ENCODE data around the gene CHKB.

The CHKB gene

GRCh38 chr22:50575426-50575941 is 7.2 kb downstream of the CHKB start:
- in situ Hi-C loops (cut with MboI; ENCODE audit: low sequenced_read_pairs): no loop called here

GRCh38 chr22:50574383-50574755 is 8.3 kb downstream of the CHKB start:
- in situ Hi-C loops (cut with MboI; ENCODE audit: low sequenced_read_pairs): no loop called here

DNA sequence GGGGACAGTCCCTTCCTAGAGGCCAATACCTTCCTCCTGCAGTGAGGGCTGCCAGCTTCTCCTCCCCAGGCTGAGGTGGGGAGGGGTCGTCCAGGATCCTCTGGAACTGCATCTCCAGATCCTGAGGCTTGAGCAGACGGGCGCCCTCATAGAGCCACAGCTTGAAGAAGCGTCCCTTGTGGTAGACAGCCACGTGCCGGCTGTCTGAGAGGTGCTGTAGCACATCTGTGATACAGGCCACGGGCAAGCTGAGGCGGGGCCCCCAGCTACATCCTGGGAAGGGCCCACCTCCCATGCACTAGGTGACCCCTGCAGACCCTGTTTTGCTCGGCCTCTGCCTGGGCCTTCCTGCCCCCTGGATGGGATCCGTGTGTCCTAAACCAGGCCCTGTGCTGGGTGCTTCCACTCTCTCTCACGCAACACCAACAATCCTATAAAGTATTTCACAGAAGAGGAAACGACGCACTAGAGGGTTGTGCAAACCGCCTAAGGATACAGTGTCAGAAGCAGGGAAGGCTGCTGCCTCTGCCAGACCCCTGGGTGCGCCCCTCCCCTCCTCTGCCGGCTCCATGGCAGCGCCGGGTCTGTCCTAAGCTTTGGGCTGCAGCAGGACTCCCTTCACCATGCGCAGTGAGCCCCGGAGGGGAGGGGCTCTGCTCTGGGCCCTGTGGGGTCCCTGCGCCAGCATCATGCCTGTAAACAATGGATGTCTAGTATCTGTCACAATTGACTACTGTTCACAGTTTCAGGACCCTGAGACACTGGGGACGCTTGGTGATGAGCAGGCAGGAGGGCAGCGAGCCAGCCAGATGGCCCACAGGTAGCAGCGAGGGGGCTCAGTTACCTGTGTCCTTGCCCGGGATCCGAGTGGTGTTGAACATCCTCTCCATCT is 8.9 kb downstream of the CHKB start:
- in situ Hi-C loops (cut with MboI; ENCODE audit: low sequenced_read_pairs): no loop called here

DNA sequence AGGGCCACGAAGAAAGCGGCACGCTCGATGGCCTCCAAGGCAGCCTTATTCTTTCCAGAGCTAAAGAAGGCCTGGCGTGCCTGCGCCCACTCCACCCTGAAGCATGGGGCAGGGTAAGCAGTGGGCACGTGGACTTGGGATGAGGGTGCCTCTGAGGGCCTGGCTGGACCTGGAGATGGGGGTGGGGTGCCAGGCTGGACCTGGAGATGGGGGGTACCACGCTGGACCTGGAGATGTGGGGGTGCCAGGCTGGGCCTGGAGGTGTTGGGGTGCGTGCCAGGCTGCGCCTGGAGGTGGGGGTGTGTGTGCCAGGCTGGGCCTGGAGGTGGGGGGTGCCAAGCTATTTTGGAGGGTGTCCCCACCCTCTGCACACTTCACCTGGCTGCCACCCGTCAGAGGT is 9.7 kb downstream of the CHKB start:
- in situ Hi-C loops (cut with MboI; ENCODE audit: low sequenced_read_pairs): no loop called here

- in situ Hi-C loops (cut with MboI; ENCODE audit: low sequenced_read_pairs): no loop called here
Measured at GRCh38 chr22:50571264-50572175, 11.1 kb downstream of the CHKB start.

DNA sequence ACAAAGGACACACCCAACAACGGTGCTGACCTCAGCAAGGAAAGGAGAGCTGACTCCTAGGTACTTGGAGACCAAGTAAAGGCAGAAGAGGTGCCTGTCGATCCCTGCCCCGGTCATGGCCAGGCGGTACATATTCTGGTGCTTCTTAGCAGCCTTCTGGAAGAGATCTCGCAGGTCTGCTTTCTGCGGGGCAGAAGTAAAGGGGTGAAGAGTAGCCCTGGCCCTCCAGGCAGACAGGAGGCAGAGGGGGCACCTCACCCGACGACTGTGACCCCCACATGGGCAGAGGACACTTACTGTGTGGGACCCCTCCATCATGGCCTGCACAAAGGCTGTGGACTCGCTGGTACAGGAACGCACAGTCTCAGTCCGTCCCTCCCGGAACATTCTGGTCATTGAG is 11.8 kb downstream of the CHKB start:
- in situ Hi-C loops (cut with MboI; ENCODE audit: low sequenced_read_pairs): no loop called here

DNA sequence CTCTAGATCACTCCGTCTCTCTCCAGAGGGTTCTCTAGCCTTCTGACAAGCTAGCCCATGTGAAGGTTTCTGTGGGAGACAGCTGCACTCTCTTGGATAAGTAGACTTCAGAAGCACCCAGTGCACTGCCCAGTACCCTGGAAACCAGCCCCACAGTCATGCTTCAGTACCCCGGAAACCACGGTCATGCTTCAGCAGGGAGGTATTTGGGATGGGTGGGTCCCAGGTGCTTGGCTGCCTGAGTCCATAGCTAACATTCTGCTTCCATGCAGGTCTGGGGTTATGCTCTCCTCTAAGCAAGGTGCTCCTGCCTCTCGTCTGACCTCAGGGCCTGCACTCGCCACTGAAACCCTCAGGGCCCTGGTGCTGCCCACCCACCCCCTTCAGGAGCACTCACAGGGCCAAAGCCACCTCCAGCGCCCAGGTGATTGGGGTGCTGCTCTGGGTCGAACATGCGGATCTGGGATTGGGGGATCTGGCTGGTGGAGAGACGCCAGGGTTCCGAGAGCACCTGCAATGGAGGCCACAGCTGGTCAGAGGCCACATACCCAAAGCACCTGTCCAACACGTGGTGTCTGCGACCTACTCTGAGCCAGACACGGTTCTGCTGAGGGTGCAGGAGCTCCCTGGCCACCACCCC is 12.6 kb downstream of the CHKB start:
- in situ Hi-C loops (cut with MboI; ENCODE audit: low sequenced_read_pairs): no loop called here

DNA sequence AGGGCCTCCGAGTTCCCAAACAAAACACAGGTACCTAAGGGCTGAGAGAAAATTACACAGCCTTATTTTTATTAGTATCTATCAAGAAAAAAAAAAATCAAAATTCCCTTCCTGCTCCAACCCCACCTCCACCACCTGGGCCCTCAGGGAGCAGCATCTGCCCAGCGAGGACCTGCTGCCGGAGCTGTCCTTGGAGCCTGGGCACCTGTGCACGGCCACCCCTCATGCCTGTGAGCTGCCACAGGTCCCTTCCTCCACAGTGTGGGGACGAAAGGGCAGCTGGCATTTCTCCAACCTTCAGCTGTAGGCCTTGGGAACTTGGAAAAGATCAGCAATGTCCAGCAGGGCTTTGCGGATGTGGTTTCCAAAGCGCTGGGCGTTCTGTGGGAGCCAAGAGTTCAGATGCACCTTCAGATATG is 13.6 kb downstream of the CHKB start:
- in situ Hi-C loops (cut with MboI; ENCODE audit: low sequenced_read_pairs): no loop called here

DNA sequence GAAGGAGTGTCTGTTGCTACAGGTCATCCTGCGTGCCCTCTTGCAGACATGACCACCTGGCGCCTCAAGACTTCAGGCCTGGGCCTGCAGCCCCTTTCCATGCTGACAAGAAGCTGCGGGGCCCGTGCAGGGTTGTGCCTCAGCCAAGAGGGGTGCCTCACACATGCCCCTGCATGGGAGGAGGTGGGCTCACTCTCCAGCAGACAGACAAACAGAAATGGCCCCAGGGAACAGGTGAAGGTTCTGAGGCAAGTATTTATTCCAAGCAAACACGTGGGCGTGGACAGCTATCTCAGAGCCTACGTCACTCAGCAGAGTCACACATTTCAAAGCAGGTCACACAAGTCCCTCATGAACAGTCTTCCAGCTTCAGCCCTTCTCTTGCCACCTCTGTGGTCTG is 14.0 kb downstream of the CHKB start:
- in situ Hi-C loops (cut with MboI; ENCODE audit: low sequenced_read_pairs): no loop called here

- in situ Hi-C loops (cut with MboI; ENCODE audit: low sequenced_read_pairs): no loop called here
Measured at GRCh38 chr22:50567721-50568252, 14.9 kb downstream of the CHKB start.

GRCh38 chr22:50564289-50564688 is 18.4 kb downstream of the CHKB start:
- in situ Hi-C loops (cut with MboI; ENCODE audit: low sequenced_read_pairs): no loop called here

GRCh38 chr22:50563413-50564160 is 19.1 kb downstream of the CHKB start:
- in situ Hi-C loops (cut with MboI; ENCODE audit: low sequenced_read_pairs): no loop called here

DNA sequence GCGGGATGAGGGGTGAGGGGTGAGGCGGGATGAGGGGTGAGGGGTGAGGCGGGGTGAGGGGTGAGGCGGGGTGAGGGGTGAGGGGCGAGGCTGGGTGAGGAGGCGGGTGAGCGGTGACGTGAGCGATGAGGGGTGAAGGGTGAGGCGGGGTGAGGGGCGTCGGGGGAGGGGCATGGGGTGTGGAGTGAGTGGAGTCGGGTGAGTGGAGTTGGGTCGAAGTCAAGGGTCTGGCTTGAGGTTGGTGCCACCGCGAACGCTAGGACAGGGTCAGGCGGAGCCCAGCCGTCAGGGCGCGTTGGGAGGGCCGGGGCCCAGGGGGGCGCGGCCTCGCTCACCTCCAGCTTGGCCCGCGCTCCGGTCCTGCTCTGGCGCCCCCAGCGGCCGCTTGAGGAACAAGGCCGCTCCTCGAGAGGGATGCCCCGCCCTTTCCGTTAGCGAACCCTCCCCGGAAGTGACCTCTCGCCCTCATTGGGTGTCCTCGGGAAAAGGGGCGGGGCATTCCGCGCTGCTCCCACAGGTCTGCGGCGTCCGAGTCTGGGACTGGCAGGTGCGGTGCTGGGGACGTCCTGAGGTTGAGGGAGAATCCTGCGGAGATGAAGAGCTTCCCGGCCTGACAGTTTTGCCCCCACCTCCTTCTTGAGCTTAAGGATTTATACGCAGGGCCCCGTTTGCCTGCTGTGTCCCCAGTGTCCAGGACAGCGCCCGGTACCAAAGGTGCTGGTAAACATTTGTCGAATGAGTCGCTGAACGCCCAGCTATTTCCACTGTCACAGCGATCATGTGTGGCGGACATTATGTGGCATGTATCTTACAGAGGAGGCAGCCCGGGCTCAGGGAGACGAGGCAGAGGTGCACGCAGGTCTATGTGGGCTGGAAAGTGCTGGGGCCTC is 19.9 kb downstream of the CHKB start, which contains the start of gene SYCE3:
TSS of gene SYCE3 (minus strand) at position 397 of the 890 bp plus-strand sequence. CDS start 6,514 bp downstream, outside the sequence.
- in situ Hi-C loops (cut with MboI; ENCODE audit: low sequenced_read_pairs): no loop called here

- in situ Hi-C loops (cut with MboI; ENCODE audit: low sequenced_read_pairs): no loop called here
Measured at GRCh38 chr22:50561401-50562358, 21.0 kb downstream of the CHKB start.

DNA sequence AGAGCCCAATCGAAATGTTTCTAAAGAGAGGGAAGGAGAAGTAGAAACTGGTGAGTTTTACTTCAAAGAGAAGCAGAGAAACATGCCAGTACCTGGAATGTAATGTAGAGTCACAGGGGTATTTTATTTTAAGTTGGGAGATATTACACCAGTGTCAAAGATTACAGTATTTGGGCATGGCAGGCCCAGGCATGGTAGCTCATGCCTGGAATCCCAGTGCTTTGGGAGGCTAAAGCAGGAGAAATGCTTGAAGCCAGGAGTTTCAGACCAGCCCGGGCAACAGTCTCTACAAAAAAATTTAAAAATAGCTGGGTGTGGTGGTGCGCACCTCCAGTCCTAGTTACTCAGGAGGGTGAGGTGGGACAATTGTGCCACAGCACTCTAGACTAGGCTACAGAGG is 22.6 kb downstream of the CHKB start:
- in situ Hi-C loops (cut with MboI; ENCODE audit: low sequenced_read_pairs): no loop called here

GRCh38 chr22:50556703-50557102 is 25.9 kb downstream of the CHKB start:
- in situ Hi-C loops (cut with MboI; ENCODE audit: low sequenced_read_pairs): no loop called here

GRCh38 chr22:50553310-50553709 is 29.3 kb downstream of the CHKB start:
- in situ Hi-C loops (cut with MboI; ENCODE audit: low sequenced_read_pairs): no loop called here
